ENCODE measurements around the gene TGFBR1.
A peak's percentile ranks its signal among the peaks of the same experiment; 100 is the strongest.

The TGFBR1 gene

GRCh38 chr9:99104459-99105151 is at the start of gene TGFBR1:
Gene TGFBR1, plus strand, starts transcription at chr9:99105113. Its CDS starts 93 bp downstream, at chr9:99105206.
- in situ Hi-C loops (cut with MboI; ENCODE audit: low sequenced_read_pairs, unreplicated experiment): no loop called here
- TF ChIP-seq CTCF (IDR thresholded peaks at IDR 0.05; ENCODE audit: borderline replicate concordance, control extremely low read depth, extremely low read depth, insufficient read depth, missing control alignments): no peak
- peak; percentile 98 for DNase-seq (ENCODE audit: low spot score)

- in situ Hi-C loops (cut with MboI; ENCODE audit: low sequenced_read_pairs, unreplicated experiment): no loop called here
- TF ChIP-seq CTCF (IDR thresholded peaks at IDR 0.05; ENCODE audit: borderline replicate concordance, control extremely low read depth, extremely low read depth, insufficient read depth, missing control alignments): no peak
- no peak for DNase-seq (ENCODE audit: low spot score)
Measured at GRCh38 chr9:99055384-99055783, 49.5 kb upstream of the TGFBR1 start.

- no peak for DNase-seq (ENCODE audit: low spot score)
- in situ Hi-C loops (cut with MboI; ENCODE audit: low sequenced_read_pairs, unreplicated experiment): no loop called here
- no peak for TF ChIP-seq CTCF (IDR thresholded peaks at IDR 0.05; ENCODE audit: borderline replicate concordance, control extremely low read depth, extremely low read depth, insufficient read depth, missing control alignments)
Measured at GRCh38 chr9:99056186-99056585, 48.7 kb upstream of the TGFBR1 start.

- DNase-seq (ENCODE audit: low spot score): no peak
- in situ Hi-C loops (cut with MboI; ENCODE audit: low sequenced_read_pairs, unreplicated experiment): no loop called here
Measured at GRCh38 chr9:99056886-99057664, 47.8 kb upstream of the TGFBR1 start.

GRCh38 chr9:99057665-99058625 is 47.0 kb upstream of the TGFBR1 start:
- no peak for TF ChIP-seq CTCF (IDR thresholded peaks at IDR 0.05; ENCODE audit: borderline replicate concordance, control extremely low read depth, extremely low read depth, insufficient read depth, missing control alignments)
- peak; percentile 62 for DNase-seq (ENCODE audit: low spot score)
- in situ Hi-C loops (cut with MboI; ENCODE audit: low sequenced_read_pairs, unreplicated experiment): no loop called here

More at GRCh38 chr9:99056886-99057664, 47.8 kb upstream of the TGFBR1 start:
- TF ChIP-seq CTCF (IDR thresholded peaks at IDR 0.05; ENCODE audit: borderline replicate concordance, control extremely low read depth, extremely low read depth, insufficient read depth, missing control alignments): no peak

Measured in GM13976 (cell line).